Panc1 (cell line): ENCODE results near the gene PPM1H. TPM values are rescaled to one million over a fixed set of nuclear protein-coding genes. Genes with fewer than 3 reads are reported as not detected.

ENCODE experiments used
- ATAC-seq: fragments of 200-7000 bp; cut with Tn5 transposase; 2 replicates; pipeline ENCODE4 v1.9.1; 2020; ENCODE audit warnings: mild to moderate bottlenecking, moderate library complexity
- BruUV-seq: library from RNA; stranded (reverse); fragments of 400-500 nt; replicated peaks from 2 replicates; lab custom pipeline; 2021; lab: Mats Ljungman, UMichigan
- CTCF ChIA-PET: fragments of 300-600 bp; sonication (Branson Sonifier 250); formaldehyde crosslinking; loops from one replicate; lab custom pipeline; 2022; ENCODE audit warnings: antibody characterized with exemption; lab: Charles Lee
- POLR2A ChIA-PET: fragments of 300-600 bp; sonication (Branson Sonifier 250); formaldehyde crosslinking; loops from one replicate; lab custom pipeline; 2022; ENCODE audit warnings: antibody characterized with exemption; lab: Charles Lee
- DNase-seq: peaks from one replicate; pipeline ENCODE4 v3.0.0-alpha.2; 2010; ENCODE audit warnings: low read depth, low spot score
- H3K27ac ChIP-seq: 2 replicates; pipeline ENCODE4 v1.5.1; 2011; ENCODE audit warnings: mild to moderate bottlenecking, low read length, inconsistent platforms
- H3K27me3 ChIP-seq: fragments of 200-500 bp; sonication (Bioruptor generic); 2 replicates; pipeline ENCODE4 v1.6.0; 2014; ENCODE audit warnings: low read length, inconsistent platforms; ENCODE audit not compliant: control insufficient read depth, insufficient read depth
- H3K36me3 ChIP-seq: fragments of 200-500 bp; sonication (Bioruptor generic); 2 replicates; pipeline ENCODE4 v1.5.1; 2014; ENCODE audit warnings: inconsistent platforms, mild to moderate bottlenecking, low read length, moderate library complexity; ENCODE audit not compliant: control insufficient read depth, insufficient read depth
- H3K4me1 ChIP-seq: 2 replicates; pipeline ENCODE4 v1.5.1; 2011; ENCODE audit warnings: inconsistent platforms, mild to moderate bottlenecking, low read length, moderate library complexity; ENCODE audit not compliant: control insufficient read depth, insufficient read depth
- H3K4me3 ChIP-seq, 2 experiments: 2 replicates each; pipeline ENCODE4 v1.5.1; 2011 to 2012; ENCODE audit warnings: low read depth in 2 of 2, low read length in 2 of 2, mild to moderate bottlenecking in 2 of 2, inconsistent platforms in 1 of 2, moderate library complexity in 1 of 2
- H3K9me3 ChIP-seq: fragments of 200-500 bp; sonication (Bioruptor generic); 2 replicates; pipeline ENCODE4 v1.5.1; 2014; ENCODE audit warnings: low read depth, mild to moderate bottlenecking, inconsistent platforms, low read length, moderate library complexity; ENCODE audit not compliant: control insufficient read depth, insufficient read depth
- CTCF ChIP-seq: fragments of 450-650 bp; IDR thresholded peaks from 2 replicates; pipeline ENCODE4 v1.5.1; 2017; ENCODE audit warnings: mild to moderate bottlenecking
- POLR2AphosphoS5 ChIP-seq: IDR thresholded peaks from 2 replicates; pipeline ENCODE4 v1.6.1; 2012; ENCODE audit warnings: mild to moderate bottlenecking, low read depth, low read length, moderate library complexity
- REST ChIP-seq, 2 experiments: IDR thresholded peaks; 2 replicates each; pipeline ENCODE4 v1.6.1; 2011 to 2012; ENCODE audit warnings: low read depth in 2 of 2, control low read depth in 1 of 2, low read length in 1 of 2, mild to moderate bottlenecking in 1 of 2, moderate library complexity in 1 of 2; ENCODE audit not compliant: insufficient read depth in 1 of 2
- SIN3A ChIP-seq: IDR thresholded peaks from 2 replicates; pipeline ENCODE4 v1.6.1; 2012; ENCODE audit warnings: low read depth, mild to moderate bottlenecking, low read length, moderate library complexity, borderline replicate concordance; ENCODE audit not compliant: insufficient read depth
- TCF7L2 ChIP-seq: IDR thresholded peaks from 2 replicates; pipeline ENCODE4 v1.6.1; 2011; ENCODE audit warnings: mild to moderate bottlenecking, low read depth, low read length, inconsistent platforms
- in situ Hi-C: cut with HindIII; loops from 2 replicates; pipeline ENCODE4 v1.10.0; 2016; ENCODE audit warnings: low sequenced_read_pairs, low pct_unique_long_range_greater_than_20kb
- intact Hi-C: fragments of 100-400 bp; cut with micrococcal nuclease; formaldehyde crosslinking; loops from one replicate; pipeline ENCODE4 v1.10.0; 2022; ENCODE audit not compliant: unreplicated experiment
- total RNA-seq: library from RNA; stranded (reverse); gene quantifications from one replicate; pipeline ENCODE4 v1.2.1, GENCODE V29; 2021; ENCODE audit not compliant: unreplicated experiment

Gene PPM1H
- total RNA-seq, 1 experiment from 2014 or later, result 22.9 TPM

- in situ Hi-C loops, result loop anchor here (25.0 kb wide), 1 partner anchor 178 kb away; no protein-coding TSS in a partner anchor
- DNase-seq (no peak), ATAC-seq (no peak)
- no peaks in the 10 kb centered on the region for H3K27me3 ChIP-seq
- no peaks in the 10 kb centered on the region for H3K9me3 ChIP-seq
- no peak overlapping the region for H3K27ac ChIP-seq
- ChIA-PET CTCF (no interaction called here), POLR2A (no interaction called here)
- TF ChIP-seq TCF7L2, result no peak
- no peak overlapping the region for H3K4me3 ChIP-seq
- intact Hi-C loops, result loop anchor here (5.0 kb wide), 3 partner anchors 188 to 353 kb away; no protein-coding TSS in a partner anchor
- no TSS peak for BruUV-seq
- H3K36me3 ChIP-seq, result no peaks in the 10 kb centered on the region
- H3K4me1 ChIP-seq, result peaks cover 7% of the 10 kb centered on the region; the same call in 1 of the 2 replicates
These were observed 145.1 kb downstream of the PPM1H start for GRCh38 chr12:62789851-62790250.

- no TSS peak for BruUV-seq
- Histone ChIP-seq H3K4me1 (no peaks in the 10 kb centered on the region; the same call in 1 of the 2 replicates), H3K4me3 (no peak overlapping the region), H3K9me3 (no peaks in the 10 kb centered on the region), H3K36me3 (no peaks in the 10 kb centered on the region), H3K27me3 (no peaks in the 10 kb centered on the region), H3K27ac (no peak overlapping the region; the same call in 1 of the 2 replicates)
- CTCF ChIA-PET, result no interaction called here
- intact Hi-C loops, result no loop called here
- no peak for TF ChIP-seq CTCF
- TF ChIP-seq POLR2AphosphoS5, result no peak
- no peak for TF ChIP-seq REST (IDR thresholded peaks at IDR 0.05; ENCODE audit: insufficient read depth in 1 of 2, low read depth in 2 of 2, low read length in 1 of 2)
- no peak for TF ChIP-seq TCF7L2
- no peak for TF ChIP-seq SIN3A
- no peak for DNase-seq
- in situ Hi-C loops, result loop anchor here (25.0 kb wide), 1 partner anchor 175 kb away; no protein-coding TSS in a partner anchor
- POLR2A ChIA-PET, result no interaction called here
- ATAC-seq, result no peak
These were observed 147.3 kb downstream of the PPM1H start for GRCh38 chr12:62787611-62788010.

- TF ChIP-seq POLR2AphosphoS5, result no peak
- TF ChIP-seq REST (IDR thresholded peaks at IDR 0.05; ENCODE audit: insufficient read depth in 1 of 2, low read depth in 2 of 2, low read length in 1 of 2), result no peak
- CTCF ChIA-PET, result no interaction called here
- Histone ChIP-seq H3K4me1 (no peaks in the 10 kb centered on the region; the same call in 1 of the 2 replicates), H3K4me3 (no peak overlapping the region), H3K27me3 (no peaks in the 10 kb centered on the region), H3K27ac (no peak overlapping the region), H3K36me3 (no peaks in the 10 kb centered on the region), H3K9me3 (no peaks in the 10 kb centered on the region)
- intact Hi-C loops, result no loop called here
- POLR2A ChIA-PET, result no interaction called here
- BruUV-seq, result no TSS peak
- DNase-seq (no peak), ATAC-seq (no peak)
- in situ Hi-C loops, result loop anchor here (25.0 kb wide), 1 partner anchor 175 kb away; no protein-coding TSS in a partner anchor
These were observed 147.9 kb downstream of the PPM1H start for GRCh38 chr12:62787023-62787422.
